ENCODE results near the gene CKMT1B. TPM values are rescaled to one million over a fixed set of nuclear protein-coding genes. Genes with fewer than 3 reads are reported as not detected.
"Not testable (repeated sequence)": the region's sequence is repeated elsewhere in the genome, so short reads cannot be mapped to it uniquely, and the experiment has no call there.

The CKMT1B gene
- total RNA-seq, 1 experiment from 2014 or later = 31.0 TPM

- Histone ChIP-seq H3K4ac (ENCODE audit: low read depth, low read length) (no peak overlapping the region), H2BK120ac (ENCODE audit: low read depth, low read length, poor library complexity, severe bottlenecking) (no peak overlapping the region), H2BK15ac (ENCODE audit: low read depth, low read length) (no peak overlapping the region), H3K9ac (ENCODE audit: extremely low read depth, insufficient read length, low read length) (no peak overlapping the region), H3K56ac (ENCODE audit: insufficient read length, low read depth, low read length) (no peak overlapping the region), H3K9me3 (ENCODE audit: control insufficient read depth, low read depth, low read length) (no peaks in the 10 kb centered on the region), H3K18ac (ENCODE audit: insufficient read length, low read depth, low read length) (no peak overlapping the region), H3K79me1 (ENCODE audit: insufficient read depth, low read depth, low read length, poor library complexity, severe bottlenecking) (no peaks in the 10 kb centered on the region), H3K4me2 (ENCODE audit: insufficient read depth, insufficient read length, low read length) (no peak overlapping the region), H2BK20ac (ENCODE audit: low read depth, low read length, poor library complexity, severe bottlenecking) (no peak overlapping the region), H3K27me3 (ENCODE audit: insufficient read depth, low read length) (no peaks in the 10 kb centered on the region), H4K8ac (replicated peaks; ENCODE audit: insufficient read length, low read depth, low read length) (no peak overlapping the region), H3K14ac (ENCODE audit: insufficient read depth, low read length) (no peak overlapping the region), H2BK12ac (ENCODE audit: insufficient read length, low read depth, low read length) (no peak overlapping the region), H4K5ac (ENCODE audit: insufficient read length, low read depth, low read length) (no peak overlapping the region), H3K79me2 (ENCODE audit: insufficient read depth, low read length) (no peaks in the 10 kb centered on the region), H3K4me1 (ENCODE audit: insufficient read depth, low read length) (no peaks in the 10 kb centered on the region), H2AK5ac (ENCODE audit: insufficient read length, low read length) (no peak overlapping the region), H4K91ac (ENCODE audit: insufficient read length, low read depth, low read length) (no peak overlapping the region), H2BK5ac (ENCODE audit: insufficient read length, low read length) (no peak overlapping the region), H3K23me2 (ENCODE audit: insufficient read length, low read depth, low read length, poor library complexity, severe bottlenecking) (no peaks in the 10 kb centered on the region), H2AFZ (ENCODE audit: low read length) (no peak overlapping the region), H3K27ac (ENCODE audit: insufficient read length, low read depth, low read length) (no peak overlapping the region), H3T11ph (ENCODE audit: low read length) (no peak overlapping the region), H4K20me1 (ENCODE audit: control insufficient read depth, insufficient read depth, insufficient read length) (no peaks in the 10 kb centered on the region), H3K23ac (ENCODE audit: insufficient read length, low read depth, low read length) (no peak overlapping the region)
- Mint-ChIP-seq H3K4me3 (no peak overlapping the region), H3K27ac (no peak overlapping the region), H3K36me3 (ENCODE audit: insufficient read depth in 1 of 3, low read depth in 3 of 3) (no peaks in the 10 kb centered on the region), H3K9me3 (no peaks in the 10 kb centered on the region), H3K4me1 (no peaks in the 10 kb centered on the region), H3K27me3 (ENCODE audit: low read depth) (no peaks in the 10 kb centered on the region; the same call in 1 of the 2 replicates)
- no CpG with 5 or more reads among the region's 5 CpGs for WGBS (ENCODE audit: extremely low coverage, insufficient read length, low lambda C conversion rate)
- no peak for DNase-seq
- TF ChIP-seq CTCF (conservative IDR thresholded peaks at IDR 0.05) = no peak
These were observed 31.3 kb downstream of the CKMT1B start for GRCh38 chr15:43625106-43625505.

- not testable (repeated sequence) for H3K23ac ChIP-seq (ENCODE audit: insufficient read length, low read depth, low read length); H3K79me2 ChIP-seq (ENCODE audit: insufficient read depth, low read length); H3K14ac ChIP-seq (ENCODE audit: insufficient read depth, low read length); H2BK12ac ChIP-seq (ENCODE audit: insufficient read length, low read depth, low read length); H2AK5ac ChIP-seq (ENCODE audit: insufficient read length, low read length); DNase-seq; H3K23me2 ChIP-seq (ENCODE audit: insufficient read length, low read depth, low read length, poor library complexity, severe bottlenecking); H3K9me3 ChIP-seq (ENCODE audit: control insufficient read depth, low read depth, low read length); H3K79me1 ChIP-seq (ENCODE audit: insufficient read depth, low read depth, low read length, poor library complexity, severe bottlenecking); H3K27me3 Mint-ChIP-seq (ENCODE audit: low read depth); H3K56ac ChIP-seq (ENCODE audit: insufficient read length, low read depth, low read length); H3K36me3 Mint-ChIP-seq (ENCODE audit: insufficient read depth in 1 of 3, low read depth in 3 of 3); H3K9ac ChIP-seq (ENCODE audit: extremely low read depth, insufficient read length, low read length); H4K8ac ChIP-seq (replicated peaks; ENCODE audit: insufficient read length, low read depth, low read length); H3K27me3 ChIP-seq (ENCODE audit: insufficient read depth, low read length); H3K4me1 Mint-ChIP-seq; H3T11ph ChIP-seq (ENCODE audit: low read length); H3K4me2 ChIP-seq (ENCODE audit: insufficient read depth, insufficient read length, low read length); H4K20me1 ChIP-seq (ENCODE audit: control insufficient read depth, insufficient read depth, insufficient read length); H3K27ac Mint-ChIP-seq; H3K4me3 Mint-ChIP-seq; H2BK120ac ChIP-seq (ENCODE audit: low read depth, low read length, poor library complexity, severe bottlenecking); H4K91ac ChIP-seq (ENCODE audit: insufficient read length, low read depth, low read length); H2BK5ac ChIP-seq (ENCODE audit: insufficient read length, low read length); H3K18ac ChIP-seq (ENCODE audit: insufficient read length, low read depth, low read length); H2BK20ac ChIP-seq (ENCODE audit: low read depth, low read length, poor library complexity, severe bottlenecking); H3K4me1 ChIP-seq (ENCODE audit: insufficient read depth, low read length); H2BK15ac ChIP-seq (ENCODE audit: low read depth, low read length); H3K9me3 Mint-ChIP-seq; H3K4ac ChIP-seq (ENCODE audit: low read depth, low read length); H4K5ac ChIP-seq (ENCODE audit: insufficient read length, low read depth, low read length); H3K27ac ChIP-seq (ENCODE audit: insufficient read length, low read depth, low read length); H2AFZ ChIP-seq (ENCODE audit: low read length)
These were observed 33.1 kb downstream of the CKMT1B start for GRCh38 chr15:43626937-43627336.
